Lower leg skin (tissue), 3 donors: ENCODE results near the gene LRRIQ4.

Source experiments
- POLR2A ChIP-seq, 2 donors: fragments of 450-650 bp; IDR thresholded peaks; one replicate each; pipeline ENCODE4 v1.6.1; 2016 to 2017; ENCODE audit warnings: antibody characterized with exemption in 2 of 2, mild to moderate bottlenecking in 1 of 2, moderate library complexity in 1 of 2
- TF ChIP-seq, protein P1 (sequence below), 3 donors: fragments of 450-650 bp; IDR thresholded peaks; one replicate each; pipeline ENCODE4 v1.5.1; 2016; ENCODE audit warnings: antibody characterized with exemption in 3 of 3, mild to moderate bottlenecking in 3 of 3, moderate library complexity in 2 of 3

DNA sequence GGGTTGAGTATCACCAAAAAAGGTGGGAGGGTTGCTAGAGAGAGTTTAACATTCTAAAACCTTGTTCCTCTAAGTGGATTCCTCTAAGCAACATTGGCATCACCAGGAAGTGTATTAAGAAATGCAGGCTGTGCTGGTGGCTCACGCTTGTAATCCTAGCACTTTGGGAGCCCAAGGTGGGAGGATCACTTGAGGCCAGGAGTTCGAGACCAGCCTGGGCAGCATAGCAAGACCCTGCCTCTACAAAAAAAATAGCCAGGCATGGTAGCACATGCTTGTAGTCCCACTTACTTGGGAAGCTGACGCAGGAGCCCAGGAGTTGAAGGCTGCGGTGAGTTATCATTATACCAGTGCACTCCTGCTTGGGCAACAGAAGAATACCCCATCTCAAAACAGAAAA, 34.8 kb upstream of the LRRIQ4 start:
- TF ChIP-seq, protein P1, sequence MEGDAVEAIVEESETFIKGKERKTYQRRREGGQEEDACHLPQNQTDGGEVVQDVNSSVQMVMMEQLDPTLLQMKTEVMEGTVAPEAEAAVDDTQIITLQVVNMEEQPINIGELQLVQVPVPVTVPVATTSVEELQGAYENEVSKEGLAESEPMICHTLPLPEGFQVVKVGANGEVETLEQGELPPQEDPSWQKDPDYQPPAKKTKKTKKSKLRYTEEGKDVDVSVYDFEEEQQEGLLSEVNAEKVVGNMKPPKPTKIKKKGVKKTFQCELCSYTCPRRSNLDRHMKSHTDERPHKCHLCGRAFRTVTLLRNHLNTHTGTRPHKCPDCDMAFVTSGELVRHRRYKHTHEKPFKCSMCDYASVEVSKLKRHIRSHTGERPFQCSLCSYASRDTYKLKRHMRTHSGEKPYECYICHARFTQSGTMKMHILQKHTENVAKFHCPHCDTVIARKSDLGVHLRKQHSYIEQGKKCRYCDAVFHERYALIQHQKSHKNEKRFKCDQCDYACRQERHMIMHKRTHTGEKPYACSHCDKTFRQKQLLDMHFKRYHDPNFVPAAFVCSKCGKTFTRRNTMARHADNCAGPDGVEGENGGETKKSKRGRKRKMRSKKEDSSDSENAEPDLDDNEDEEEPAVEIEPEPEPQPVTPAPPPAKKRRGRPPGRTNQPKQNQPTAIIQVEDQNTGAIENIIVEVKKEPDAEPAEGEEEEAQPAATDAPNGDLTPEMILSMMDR (IDR thresholded peaks at IDR 0.05): no peak
- no peak for TF ChIP-seq POLR2A (IDR thresholded peaks at IDR 0.05)
